Skin epidermis (tissue), 12 donors: ENCODE measurements around the gene INSR.
"Not testable (repeated sequence)": the region's sequence is repeated elsewhere in the genome, so short reads cannot be mapped to it uniquely, and the experiment has no call there.

ENCODE experiments used
- H3K27ac ChIP-seq, 21 experiments: fragments of 200-600 bp; sonication (generic) in 11 of 21; one replicate each; pipeline ENCODE4 v1.5.0; 2020; ENCODE audit warnings: mild to moderate bottlenecking in 3 of 21, inconsistent platforms in 2 of 21, moderate library complexity in 2 of 21
- H3K4me3 ChIP-seq, 7 experiments: fragments of 200-600 bp; sonication (generic) in 2 of 7; one replicate each; pipeline ENCODE4 v1.5.0; 2020; ENCODE audit warnings: inconsistent platforms in 2 of 7, mild to moderate bottlenecking in 2 of 7, moderate library complexity in 1 of 7

INSR gene

GRCh38 chr19:7159105-7159933 lies 134.9 kb downstream of the INSR start:
- Histone ChIP-seq H3K4me3 (no peak overlapping the region), H3K27ac (peak overlapping the region in 8 of 21 experiments; percentile 21 to 78 (median 56))

GRCh38 chr19:7153022-7153421 lies 141.2 kb downstream of the INSR start:
- H3K27ac ChIP-seq: no peak overlapping the region
- no peak overlapping the region for H3K4me3 ChIP-seq

- Histone ChIP-seq H3K27ac (no peak overlapping the region), H3K4me3 (no peak overlapping the region)
These were observed 141.6 kb downstream of the INSR start for GRCh38 chr19:7152568-7152967.

- no peak overlapping the region for H3K27ac ChIP-seq
- no peak overlapping the region for H3K4me3 ChIP-seq
These were observed 144.1 kb downstream of the INSR start for GRCh38 chr19:7149956-7150705.

- H3K27ac ChIP-seq, H3K4me3 ChIP-seq: not testable (repeated sequence)
These were observed 147.0 kb downstream of the INSR start for GRCh38 chr19:7147119-7147675.

- H3K27ac ChIP-seq: not testable (repeated sequence)
These were observed 148.1 kb downstream of the INSR start for GRCh38 chr19:7146086-7146485.

GRCh38 chr19:7145494-7145893 lies 148.7 kb downstream of the INSR start:
- Histone ChIP-seq H3K27ac (no peak overlapping the region), H3K4me3 (no peak overlapping the region)

More at GRCh38 chr19:7146086-7146485, 148.1 kb downstream of the INSR start:
- H3K4me3 ChIP-seq: not testable (repeated sequence)

- H3K27ac ChIP-seq: no peak overlapping the region
- H3K4me3 ChIP-seq: no peak overlapping the region
These were observed 151.4 kb downstream of the INSR start for GRCh38 chr19:7142771-7143170.

- Histone ChIP-seq H3K4me3 (no peak overlapping the region), H3K27ac (no peak overlapping the region)
These were observed 154.1 kb downstream of the INSR start for GRCh38 chr19:7140137-7140536.

GRCh38 chr19:7139095-7139494 lies 155.1 kb downstream of the INSR start:
- Histone ChIP-seq H3K27ac (no peak overlapping the region), H3K4me3 (no peak overlapping the region)

- Histone ChIP-seq H3K27ac (no peak overlapping the region), H3K4me3 (no peak overlapping the region)
These were observed 155.8 kb downstream of the INSR start for GRCh38 chr19:7138402-7138801.

- no peak overlapping the region for H3K4me3 ChIP-seq
- no peak overlapping the region for H3K27ac ChIP-seq
These were observed 157.1 kb downstream of the INSR start for GRCh38 chr19:7137120-7137519.

GRCh38 chr19:7132054-7132453 lies 162.2 kb downstream of the INSR start:
- no peak overlapping the region for H3K4me3 ChIP-seq
- no peak overlapping the region for H3K27ac ChIP-seq

GRCh38 chr19:7130043-7130442 lies 164.2 kb downstream of the INSR start:
- H3K4me3 ChIP-seq: no peak overlapping the region
- H3K27ac ChIP-seq: no peak overlapping the region

- Histone ChIP-seq H3K27ac (no peak overlapping the region), H3K4me3 (no peak overlapping the region)
These were observed 168.1 kb downstream of the INSR start for GRCh38 chr19:7126132-7126531.

GRCh38 chr19:7125221-7125620 lies 169.0 kb downstream of the INSR start:
- H3K4me3 ChIP-seq: no peak overlapping the region
- H3K27ac ChIP-seq: no peak overlapping the region

GRCh38 chr19:7124782-7125181 lies 169.4 kb downstream of the INSR start:
- H3K4me3 ChIP-seq: no peak overlapping the region
- no peak overlapping the region for H3K27ac ChIP-seq

GRCh38 chr19:7122701-7123100 lies 171.5 kb downstream of the INSR start:
- Histone ChIP-seq H3K4me3 (no peak overlapping the region), H3K27ac (no peak overlapping the region)

GRCh38 chr19:7120499-7120898 lies 173.7 kb downstream of the INSR start:
- Histone ChIP-seq H3K4me3 (no peak overlapping the region), H3K27ac (no peak overlapping the region)

- H3K4me3 ChIP-seq: no peak overlapping the region
These were observed 174.6 kb downstream of the INSR start for GRCh38 chr19:7119582-7119981.

GRCh38 chr19:7117248-7117647 lies 177.0 kb downstream of the INSR start:
- no peak overlapping the region for H3K27ac ChIP-seq
- no peak overlapping the region for H3K4me3 ChIP-seq

More at GRCh38 chr19:7119582-7119981, 174.6 kb downstream of the INSR start:
- no peak overlapping the region for H3K27ac ChIP-seq
